ENCODE measurements around the gene EPB41L2.

Gene EPB41L2

GRCh38 chr6:131061041-131061750 is 1.8 kb downstream of the EPB41L2 start:
- no peak for DNase-seq

DNA sequence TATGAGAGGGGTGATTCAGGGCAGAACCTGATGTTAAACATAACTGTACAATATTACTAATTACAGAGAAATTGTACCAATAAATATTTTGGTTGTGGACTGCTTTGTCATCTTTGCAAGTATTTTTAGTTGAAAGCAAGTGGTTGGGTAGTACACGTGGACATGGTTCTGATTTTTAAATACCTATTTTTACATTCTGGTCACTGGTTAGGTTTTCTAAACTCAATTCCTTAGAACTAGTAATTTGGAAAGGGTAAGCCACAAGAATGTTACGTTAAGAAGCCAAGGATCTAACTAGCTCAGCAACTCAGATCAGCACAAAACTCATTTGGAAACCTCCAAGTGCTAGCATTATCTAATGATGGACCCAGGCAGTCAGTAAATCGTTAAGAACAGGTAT is 2.7 kb downstream of the EPB41L2 start:
- DNase-seq: no peak

- DNase-seq: no peak
Measured at GRCh38 chr6:131059486-131059885, 3.6 kb downstream of the EPB41L2 start.

DNA sequence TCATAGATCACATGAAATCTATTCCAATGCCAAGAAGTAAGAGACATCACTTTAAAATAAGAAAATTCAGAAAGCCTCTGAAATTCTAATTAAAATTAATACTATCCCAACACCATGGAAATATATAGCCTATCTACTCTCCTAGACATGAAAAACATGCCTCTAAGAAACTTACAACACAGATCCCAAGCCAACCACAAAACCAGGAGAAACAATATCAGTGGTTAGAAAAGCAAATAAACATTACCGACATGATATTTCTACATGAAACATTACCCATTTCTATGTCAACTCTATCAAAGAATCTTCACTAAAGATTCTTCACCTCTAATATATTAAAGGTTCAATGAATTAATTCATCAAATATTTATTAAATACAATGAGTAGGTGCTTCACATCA is 4.8 kb downstream of the EPB41L2 start:
- DNase-seq: no peak

- no peak for DNase-seq
Measured at GRCh38 chr6:131054392-131055250, 8.4 kb downstream of the EPB41L2 start.

DNA sequence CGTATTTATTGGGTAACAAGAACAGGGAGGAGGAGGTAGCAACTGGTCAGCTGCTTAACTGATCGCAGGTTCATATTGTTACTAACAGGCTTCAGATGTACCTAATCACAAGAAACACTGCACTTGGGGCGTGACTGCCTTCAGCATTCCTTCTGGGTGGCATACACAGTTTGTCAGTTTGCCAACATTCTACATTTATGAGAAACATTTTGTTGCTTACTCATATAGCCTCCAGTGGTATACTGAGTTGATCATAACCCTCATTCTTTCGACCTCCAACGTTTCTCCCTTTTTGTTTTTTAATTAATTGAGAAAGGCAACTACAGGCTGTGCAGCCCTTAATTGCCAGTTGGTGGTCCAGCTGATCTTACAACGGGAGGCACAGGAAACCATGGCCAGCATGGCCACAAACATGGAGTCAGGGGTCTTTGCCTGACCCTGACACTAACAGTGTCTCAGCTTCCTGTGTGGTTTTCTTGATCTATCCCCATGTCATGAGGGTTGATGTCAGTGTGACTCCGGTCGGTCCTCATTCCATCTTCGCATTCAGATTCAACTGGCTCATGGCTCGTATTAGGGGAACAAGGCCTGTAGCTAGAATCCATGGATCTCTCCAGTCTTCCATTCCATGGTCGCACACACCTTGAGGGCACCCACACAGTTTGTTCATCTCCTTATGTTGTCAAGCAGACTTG is 9.4 kb downstream of the EPB41L2 start:
- no peak for DNase-seq

GRCh38 chr6:131052181-131052580 is 10.9 kb downstream of the EPB41L2 start:
- DNase-seq: no peak

- DNase-seq: no peak
Measured at GRCh38 chr6:131051341-131051740, 11.7 kb downstream of the EPB41L2 start.

DNA sequence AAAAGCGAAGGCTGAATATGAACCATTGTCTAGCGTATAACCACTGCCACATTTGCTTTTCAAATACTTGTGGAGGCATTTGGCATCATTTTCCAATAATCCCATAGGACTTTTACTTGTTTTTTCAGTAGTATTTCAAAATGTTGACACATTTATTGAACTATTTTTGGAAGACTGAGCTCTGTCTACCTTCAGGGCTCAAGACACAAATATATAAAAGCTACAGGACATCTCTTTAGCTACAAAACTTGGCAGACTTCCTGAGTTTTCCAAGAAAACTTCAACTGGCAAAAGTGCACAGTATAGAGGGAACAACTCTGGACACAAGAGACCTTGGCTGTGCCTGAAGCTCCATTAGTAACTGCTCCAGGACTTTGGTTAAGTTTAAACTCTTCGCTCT is 13.4 kb downstream of the EPB41L2 start:
- no peak for DNase-seq

GRCh38 chr6:131048933-131049515 is 14.0 kb downstream of the EPB41L2 start:
- DNase-seq: no peak

DNA sequence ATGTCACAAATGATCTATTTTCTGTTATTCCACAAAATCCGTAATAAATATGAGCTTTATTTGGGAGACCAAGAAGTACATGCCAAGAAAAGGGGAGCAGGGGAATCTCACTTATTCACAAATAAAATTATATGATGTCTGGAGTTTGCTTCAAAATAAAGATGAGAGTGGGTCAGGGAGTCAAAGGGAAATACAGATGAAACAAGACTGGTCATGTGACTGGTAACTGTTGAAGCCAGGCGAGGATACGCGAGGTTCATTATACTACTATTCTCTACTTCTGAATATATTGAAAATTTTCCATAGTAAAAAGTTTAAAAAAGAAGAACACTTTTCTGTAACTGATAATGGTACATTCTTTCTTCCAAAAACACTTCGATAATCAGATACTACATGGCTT is 14.6 kb downstream of the EPB41L2 start:
- DNase-seq: no peak

GRCh38 chr6:131045139-131045538 is 17.9 kb downstream of the EPB41L2 start:
- DNase-seq: no peak

GRCh38 chr6:131043902-131044447 is 19.1 kb downstream of the EPB41L2 start:
- DNase-seq: no peak

GRCh38 chr6:131042664-131043063 is 20.4 kb downstream of the EPB41L2 start:
- no peak for DNase-seq

DNA sequence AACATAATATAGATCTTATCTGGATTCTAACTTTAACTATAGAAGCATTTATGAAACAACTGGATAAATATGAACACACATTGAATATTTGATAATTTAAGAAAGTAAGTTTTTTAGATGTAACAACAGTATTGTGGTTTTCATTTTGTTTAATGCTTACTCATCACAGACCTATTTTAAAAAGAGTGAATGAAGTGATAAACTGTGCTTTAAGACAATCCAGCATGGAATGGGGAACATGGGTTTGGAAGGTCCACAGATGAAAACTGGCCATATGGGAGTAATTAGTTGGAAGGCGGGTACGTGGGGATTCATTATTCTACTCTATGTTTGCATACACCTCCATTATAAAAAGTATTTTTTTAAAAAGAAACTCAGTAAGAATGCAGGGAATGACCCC is 21.2 kb downstream of the EPB41L2 start:
- DNase-seq: no peak

DNA sequence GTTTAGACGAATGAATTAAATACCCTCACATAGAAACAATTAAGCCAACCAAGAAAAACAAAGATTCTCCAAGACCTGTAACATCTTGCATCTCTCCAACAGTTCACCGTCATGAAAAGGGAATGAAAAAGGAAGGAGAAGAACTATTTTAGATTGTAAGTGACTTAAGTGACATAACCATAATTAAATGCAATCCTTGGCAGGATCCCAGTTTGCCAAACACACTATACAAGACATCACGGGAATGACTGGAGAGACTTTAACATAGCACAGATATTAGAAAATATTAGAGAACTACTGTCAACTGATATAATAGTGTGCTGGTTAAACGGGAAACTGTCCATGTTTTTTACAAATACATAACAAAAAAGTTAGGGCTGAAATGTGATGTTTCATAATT is 22.2 kb downstream of the EPB41L2 start:
- DNase-seq: no peak

- DNase-seq: no peak
Measured at GRCh38 chr6:131039345-131039680, 23.7 kb downstream of the EPB41L2 start.

DNA sequence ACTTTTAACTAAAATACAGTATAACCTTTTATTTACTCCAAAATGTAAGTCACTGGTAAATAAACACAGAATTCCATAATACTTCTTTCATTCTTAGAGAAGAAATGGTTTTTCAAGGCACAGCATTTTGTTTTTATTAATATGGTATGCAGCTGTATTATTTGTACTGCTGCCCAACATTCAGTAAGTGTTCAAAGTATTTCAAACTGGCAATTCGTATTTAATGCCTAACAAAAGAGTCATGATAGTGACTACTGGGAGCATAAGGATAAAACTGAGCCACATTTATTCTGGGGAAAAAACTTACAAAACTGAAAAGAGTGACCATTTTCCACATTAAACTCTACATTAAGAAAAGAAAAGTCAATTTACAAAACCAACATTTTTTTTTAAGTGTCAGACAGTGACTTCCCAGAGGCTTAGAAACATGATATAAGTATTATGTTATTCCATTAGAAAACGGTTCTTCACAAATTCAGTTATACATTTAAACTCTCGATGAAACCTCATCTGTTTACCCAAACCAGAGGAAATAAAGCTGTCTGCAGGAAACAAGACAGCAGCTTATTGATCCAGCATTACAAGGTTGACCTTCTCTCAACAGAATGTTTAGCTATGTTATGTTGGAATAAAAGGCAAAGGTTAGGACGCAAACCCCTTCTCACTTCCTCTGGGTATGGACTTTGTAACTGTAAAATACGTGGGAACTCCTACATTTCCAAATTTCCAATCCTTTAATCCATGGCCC is 24.3 kb downstream of the EPB41L2 start:
- DNase-seq: no peak

DNA sequence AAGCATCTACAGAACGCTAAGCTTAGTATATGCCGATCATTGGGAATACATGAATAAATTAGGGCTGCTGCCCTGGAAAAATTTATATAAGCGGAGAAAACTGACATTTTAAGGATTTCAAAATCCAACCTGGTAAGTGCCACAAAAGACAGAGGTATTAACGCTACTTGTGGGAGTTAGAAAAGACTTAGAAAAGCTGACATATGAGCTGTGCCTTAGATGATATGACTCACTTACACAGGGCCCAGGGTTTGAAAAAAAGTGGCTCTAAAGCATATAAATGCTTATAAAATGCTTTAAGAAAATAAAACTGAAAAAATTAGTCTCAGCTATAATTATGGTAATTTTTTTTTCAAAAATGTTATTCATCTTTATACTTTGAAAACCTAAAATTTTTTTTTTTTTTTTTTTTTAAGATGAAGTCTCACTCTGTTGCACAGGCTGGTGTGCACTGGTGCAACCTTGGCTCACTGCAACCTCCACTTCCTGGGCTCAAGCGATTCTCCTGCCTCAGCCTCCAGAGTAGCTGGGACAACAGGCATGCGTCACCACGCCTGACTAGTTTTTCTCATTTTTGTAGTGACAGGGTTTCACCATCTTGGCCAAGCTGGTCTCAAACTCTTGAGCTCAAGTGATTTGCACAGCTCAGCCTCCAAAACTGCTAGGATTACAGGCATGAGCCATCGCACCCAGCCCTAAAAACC is 25.7 kb downstream of the EPB41L2 start:
- no peak for DNase-seq

DNA sequence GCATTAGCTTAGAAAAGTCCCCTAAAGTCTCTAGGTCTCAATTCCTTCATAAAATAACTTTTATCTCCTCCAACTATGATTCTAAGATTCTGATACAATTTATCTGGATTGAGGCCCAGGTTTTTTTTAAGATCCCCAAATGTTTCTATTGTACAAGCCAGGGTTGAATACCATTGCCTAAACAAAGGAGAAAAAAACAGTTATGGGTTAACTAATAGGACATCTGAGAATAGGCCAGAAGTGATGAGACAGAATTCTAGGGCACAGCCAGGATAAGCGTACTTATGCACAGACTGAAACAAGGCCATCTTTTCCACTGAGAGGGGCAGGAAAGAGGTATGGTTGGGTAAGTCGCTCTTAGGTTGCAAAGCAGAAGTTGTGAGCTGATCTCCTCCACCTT is 26.4 kb downstream of the EPB41L2 start:
- DNase-seq: no peak

- no peak for DNase-seq
Measured at GRCh38 chr6:131036143-131036542, 26.9 kb downstream of the EPB41L2 start.

- DNase-seq: no peak
Measured at GRCh38 chr6:131035582-131035981, 27.5 kb downstream of the EPB41L2 start.

Data from CD4-positive, alpha-beta T cell treated with Interleukin-15 for 1 hour (primary cell).